MV-4-11 (cell line): ENCODE measurements around the gene FBXL17.
"Not testable (repeated sequence)": the region's sequence is repeated elsewhere in the genome, so short reads cannot be mapped to it uniquely, and the experiment has no call there.

Experiments
- DNase-seq: peaks from one replicate; lab custom pipeline; 2025; lab: John Stamatoyannopoulos, UW

The FBXL17 gene

GRCh38 chr5:108381954-108382783 lies at the start of gene FBXL17:
FBXL17 (minus strand) TSS chr5:108382098.
- DNase-seq, result peak; percentile 92

- no peak for DNase-seq
Observed at GRCh38 chr5:108430931-108431608, 49.2 kb upstream of the FBXL17 start.

GRCh38 chr5:108421713-108422112 lies 39.8 kb upstream of the FBXL17 start:
- DNase-seq, result no peak

- no peak for DNase-seq
Observed at GRCh38 chr5:108420755-108421154, 38.9 kb upstream of the FBXL17 start.

GRCh38 chr5:108420158-108420557 lies 38.3 kb upstream of the FBXL17 start:
- no peak for DNase-seq

- DNase-seq, result no peak
Observed at GRCh38 chr5:108418197-108418596, 36.3 kb upstream of the FBXL17 start.

- no peak for DNase-seq
Observed at GRCh38 chr5:108417166-108417670, 35.3 kb upstream of the FBXL17 start.

- DNase-seq, result no peak
Observed at GRCh38 chr5:108415726-108416125, 33.8 kb upstream of the FBXL17 start.

- no peak for DNase-seq
Observed at GRCh38 chr5:108409786-108410185, 27.9 kb upstream of the FBXL17 start.

GRCh38 chr5:108405201-108405600 lies 23.3 kb upstream of the FBXL17 start:
- not testable (repeated sequence) for DNase-seq

- no peak for DNase-seq
Observed at GRCh38 chr5:108398964-108399363, 17.1 kb upstream of the FBXL17 start.

GRCh38 chr5:108396837-108397236 lies 14.9 kb upstream of the FBXL17 start:
- not testable (repeated sequence) for DNase-seq

GRCh38 chr5:108387758-108388157 lies 5.9 kb upstream of the FBXL17 start:
- DNase-seq, result no peak

GRCh38 chr5:108386345-108387061 lies 4.6 kb upstream of the FBXL17 start:
- no peak for DNase-seq

GRCh38 chr5:108384741-108385140 lies 2.8 kb upstream of the FBXL17 start:
- DNase-seq, result no peak

GRCh38 chr5:108382784-108383330 lies 959 bp upstream of the FBXL17 start:
- peak; percentile 46 for DNase-seq

- peak; percentile 36 for DNase-seq
Observed at GRCh38 chr5:108381350-108381953, 446 bp downstream of the FBXL17 start.

GRCh38 chr5:108380531-108381349 lies 1.2 kb downstream of the FBXL17 start:
- DNase-seq, result no peak

GRCh38 chr5:108379722-108380530 lies 2.0 kb downstream of the FBXL17 start:
- peak; percentile 11 for DNase-seq

- DNase-seq, result no peak
Observed at GRCh38 chr5:108375768-108376167, 6.1 kb downstream of the FBXL17 start.
